ENCODE data around the gene JAG2. TPM values are rescaled to one million over a fixed set of nuclear protein-coding genes. Genes with fewer than 3 reads are reported as not detected.

Gene JAG2
- total RNA-seq, 1 donor from 2014 or later: 7.0 TPM

GRCh38 chr14:105139831-105140239 is 28.7 kb downstream of the JAG2 start:
- DNase-seq (ENCODE audit: low spot score): no peak

GRCh38 chr14:105139212-105139825 is 29.3 kb downstream of the JAG2 start:
- DNase-seq (ENCODE audit: low spot score): no peak

- DNase-seq (ENCODE audit: low spot score): no peak
Measured at GRCh38 chr14:105138551-105139111, 29.9 kb downstream of the JAG2 start.

- no peak for DNase-seq (ENCODE audit: low spot score)
Measured at GRCh38 chr14:105138021-105138541, 30.5 kb downstream of the JAG2 start.

- DNase-seq (ENCODE audit: low spot score): no peak
Measured at GRCh38 chr14:105137481-105138020, 31.0 kb downstream of the JAG2 start.

GRCh38 chr14:105136401-105137322 is 31.9 kb downstream of the JAG2 start:
- no peak for DNase-seq (ENCODE audit: low spot score)

- DNase-seq (ENCODE audit: low spot score): no peak
Measured at GRCh38 chr14:105135700-105136395, 32.7 kb downstream of the JAG2 start.

- no peak for DNase-seq (ENCODE audit: low spot score)
Measured at GRCh38 chr14:105132921-105133654, 35.5 kb downstream of the JAG2 start.

- no peak for DNase-seq (ENCODE audit: low spot score)
Measured at GRCh38 chr14:105131241-105131640, 37.3 kb downstream of the JAG2 start.

GRCh38 chr14:105128059-105128458 is 40.5 kb downstream of the JAG2 start:
- no peak for DNase-seq (ENCODE audit: low spot score)

- DNase-seq (ENCODE audit: low spot score): no peak
Measured at GRCh38 chr14:105126981-105127329, 41.6 kb downstream of the JAG2 start.

GRCh38 chr14:105126126-105126980 is 42.2 kb downstream of the JAG2 start:
- DNase-seq (ENCODE audit: low spot score): no peak

GRCh38 chr14:105124823-105125222 is 43.8 kb downstream of the JAG2 start:
- no peak for DNase-seq (ENCODE audit: low spot score)

GRCh38 chr14:105123981-105124765 is 44.4 kb downstream of the JAG2 start:
- peak; percentile 17 for DNase-seq (ENCODE audit: low spot score)

GRCh38 chr14:105123064-105123665 is 45.4 kb downstream of the JAG2 start:
- no peak for DNase-seq (ENCODE audit: low spot score)

- DNase-seq (ENCODE audit: low spot score): peak; percentile 29
Measured at GRCh38 chr14:105120056-105120455, 48.5 kb downstream of the JAG2 start.

GRCh38 chr14:105119408-105120025 is 49.1 kb downstream of the JAG2 start:
- DNase-seq (ENCODE audit: low spot score): no peak

Data from umbilical cord (tissue), 2 donors.